Posterior cingulate gyrus (tissue), 11 donors: Measurements from ENCODE around the gene FBXO44.

Source experiments
- DNase-seq, 10 donors: peaks; one replicate each; pipeline versions ENCODE4 v3.0.0 to v3.0.0-alpha.2; 2020 to 2021; ENCODE audit warnings: mixed read lengths in 3 of 10
- intact Hi-C: fragments of 100-400 bp; cut with DNase I; formaldehyde crosslinking; loops from one replicate; pipeline ENCODE4 v1.15.1; 2023

FBXO44 gene

GRCh38 chr1:11638121-11638520 is 16.6 kb upstream of the FBXO44 start:
- intact Hi-C loops: no loop called here
- DNase-seq: no peak

- no peak for DNase-seq
Measured at GRCh38 chr1:11639372-11639771, 15.3 kb upstream of the FBXO44 start.

GRCh38 chr1:11640101-11640500 is 14.6 kb upstream of the FBXO44 start:
- no peak for DNase-seq
- intact Hi-C loops: loop anchor here (5.0 to 10.0 kb wide), 2 partner anchors 163 to 365 kb away; partner anchors contain the start of genes DISP3 and UBIAD1

More at GRCh38 chr1:11639372-11639771, 15.3 kb upstream of the FBXO44 start:
- intact Hi-C loops: no loop called here

- intact Hi-C loops: loop anchor here (5.0 to 10.0 kb wide), 2 partner anchors 164 to 366 kb away; partner anchors contain the start of genes DISP3 and UBIAD1
- no peak for DNase-seq
Measured at GRCh38 chr1:11640944-11641343, 13.7 kb upstream of the FBXO44 start.

GRCh38 chr1:11641776-11642305 is 12.8 kb upstream of the FBXO44 start:
- intact Hi-C loops: loop anchor here (1.0 to 10.0 kb wide), 3 partner anchors 165 to 401 kb away; partner anchors contain the start of genes DISP3 and UBIAD1
- DNase-seq: no peak

GRCh38 chr1:11642418-11643017 is 12.2 kb upstream of the FBXO44 start:
- intact Hi-C loops: loop anchor here (1.0 to 10.0 kb wide), 3 partner anchors 165 to 401 kb away; partner anchors contain the start of genes DISP3 and UBIAD1
- DNase-seq: peak in 8 of 10 donors; percentile 54 to 93 (median 78)

- intact Hi-C loops: loop anchor here (2.0 to 10.0 kb wide), 3 partner anchors 166 to 607 kb away; partner anchors contain the start of genes DISP3 and UBIAD1
- no peak for DNase-seq
Measured at GRCh38 chr1:11643782-11644181, 10.9 kb upstream of the FBXO44 start.

GRCh38 chr1:11645270-11645669 is 9.4 kb upstream of the FBXO44 start:
- no peak for DNase-seq
- intact Hi-C loops: loop anchor here (2.0 to 10.0 kb wide), 2 partner anchors 370 to 608 kb away; partner anchors contain the start of gene UBIAD1

GRCh38 chr1:11645670-11646265 is 8.9 kb upstream of the FBXO44 start:
- DNase-seq: peak; percentile 77 to 98 (median 92)
- intact Hi-C loops: loop anchor here (2.0 to 10.0 kb wide), 2 partner anchors 371 to 609 kb away; partner anchors contain the start of gene UBIAD1

GRCh38 chr1:11646317-11646716 is 8.4 kb upstream of the FBXO44 start:
- intact Hi-C loops: loop anchor here (10.0 kb wide), 1 partner anchor 372 kb away; the partner anchor contains the start of gene UBIAD1
- DNase-seq: no peak

GRCh38 chr1:11647333-11647732 is 7.3 kb upstream of the FBXO44 start:
- intact Hi-C loops: loop anchor here (10.0 kb wide), 1 partner anchor 373 kb away; the partner anchor contains the start of gene UBIAD1

GRCh38 chr1:11648039-11648438 is 6.6 kb upstream of the FBXO44 start:
- DNase-seq: peak; percentile 85 to 98 (median 91)
- intact Hi-C loops: loop anchor here (10.0 kb wide), 1 partner anchor 373 kb away; the partner anchor contains the start of gene UBIAD1

More at GRCh38 chr1:11647333-11647732, 7.3 kb upstream of the FBXO44 start:
- DNase-seq: no peak

GRCh38 chr1:11648732-11649158 is 5.9 kb upstream of the FBXO44 start:
- peak in 2 of 10 donors; percentile 34 to 91 for DNase-seq
- intact Hi-C loops: loop anchor here (10.0 kb wide), 1 partner anchor 374 kb away; the partner anchor contains the start of gene UBIAD1

- intact Hi-C loops: loop anchor here (10.0 kb wide), 1 partner anchor 374 kb away; the partner anchor contains the start of gene UBIAD1
- no peak for DNase-seq
Measured at GRCh38 chr1:11649237-11649623, 5.4 kb upstream of the FBXO44 start.

GRCh38 chr1:11649624-11650330 is 4.9 kb upstream of the FBXO44 start:
- intact Hi-C loops: loop anchor here (2.0 to 10.0 kb wide), 3 partner anchors 69 to 375 kb away; partner anchors contain the start of genes CLCN6, MTHFR and UBIAD1
- DNase-seq: no peak

GRCh38 chr1:11650331-11650991 is 4.2 kb upstream of the FBXO44 start:
- intact Hi-C loops: loop anchor here (2.0 to 10.0 kb wide), 2 partner anchors 68 to 154 kb away; partner anchors contain the start of genes CLCN6 and MTHFR
- DNase-seq: peak; percentile 65 to 97 (median 77)

GRCh38 chr1:11651017-11651416 is 3.7 kb upstream of the FBXO44 start:
- no peak for DNase-seq
- intact Hi-C loops: loop anchor here (2.0 to 10.0 kb wide), 2 partner anchors 68 to 154 kb away; partner anchors contain the start of genes CLCN6 and MTHFR

- intact Hi-C loops: loop anchor here (10.0 kb wide), 1 partner anchor 153 kb away; the partner anchor contains the start of genes CLCN6 and MTHFR
- no peak for DNase-seq
Measured at GRCh38 chr1:11652203-11652780, 2.4 kb upstream of the FBXO44 start.
